ENCODE data around the gene CORO2B.

Gene CORO2B

DNA sequence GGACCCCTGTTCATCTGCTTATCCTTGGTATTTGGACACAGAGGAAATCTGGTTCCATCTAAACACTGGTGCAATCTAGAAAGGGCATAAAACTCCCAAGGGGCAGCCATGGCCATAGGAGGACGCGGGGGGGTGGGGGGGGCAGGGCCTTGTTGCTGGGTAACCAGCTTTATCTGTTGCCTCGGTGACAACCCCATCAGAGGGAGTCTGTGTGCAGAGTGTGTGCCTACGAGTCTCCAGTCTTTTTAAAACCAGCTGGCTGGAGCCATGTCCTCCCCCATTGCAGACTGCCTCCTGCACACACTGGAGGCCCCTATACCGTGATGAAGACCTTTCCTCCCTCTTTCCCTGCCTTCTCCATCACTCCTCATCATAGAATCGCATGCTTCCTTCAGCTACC lies 26.4 kb upstream of the CORO2B start:
- TF ChIP-seq EZH2phosphoT487 (conservative IDR thresholded peaks at IDR 0.05; ENCODE audit: low read length) (no peak), CTCF (IDR thresholded peaks at IDR 0.05; ENCODE audit: insufficient read depth, low read length, poor library complexity, severe bottlenecking) (no peak)
- Histone ChIP-seq H3K36me3 (ENCODE audit: low read length) (no peaks in the 10 kb centered on the region), H3K79me2 (ENCODE audit: insufficient read depth, low read length) (no peaks in the 10 kb centered on the region), H3F3A (ENCODE audit: insufficient read depth) (no peaks in the 10 kb centered on the region), H3K9me2 (replicated peaks; ENCODE audit: insufficient read depth, low read length) (no peaks in the 10 kb centered on the region), H3K4me3 (ENCODE audit: insufficient read depth, low read length, poor library complexity, severe bottlenecking) (no peak overlapping the region), H3K4me2 (ENCODE audit: low read depth, low read length, poor library complexity, severe bottlenecking) (no peak overlapping the region), H4K20me1 (ENCODE audit: low read depth, low read length) (no peaks in the 10 kb centered on the region), H3K27ac (ENCODE audit: low read depth, low read length) (no peak overlapping the region), H3K9ac (ENCODE audit: low read length) (no peak overlapping the region), H3K27me3 (ENCODE audit: low read length) (no peaks in the 10 kb centered on the region), H2AFZ (ENCODE audit: low read depth, low read length, severe bottlenecking) (no peak overlapping the region), H3K9me3 (ENCODE audit: insufficient read depth, low read length) (no peaks in the 10 kb centered on the region)

DNA sequence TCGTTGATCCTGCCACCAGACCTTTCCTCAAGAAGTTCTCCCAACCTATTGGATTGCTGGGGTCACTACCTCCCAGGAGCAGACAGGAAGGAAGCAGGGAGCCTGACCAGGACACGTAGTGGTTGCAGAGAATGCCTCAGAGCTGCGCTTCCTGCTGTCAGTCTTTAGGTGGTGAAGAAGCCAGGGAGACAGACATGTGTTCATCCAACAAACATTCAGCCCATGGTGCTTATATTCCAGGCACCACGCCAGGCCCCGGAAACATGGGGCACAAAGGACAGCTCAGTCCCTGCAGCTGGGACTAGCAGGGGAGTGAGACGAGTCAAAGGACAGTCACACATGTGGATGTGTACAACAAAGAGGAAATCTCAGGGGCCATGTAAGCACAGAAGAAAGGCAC lies 26.0 kb upstream of the CORO2B start:
- TF ChIP-seq EZH2phosphoT487 (conservative IDR thresholded peaks at IDR 0.05; ENCODE audit: low read length) (no peak), CTCF (IDR thresholded peaks at IDR 0.05; ENCODE audit: insufficient read depth, low read length, poor library complexity, severe bottlenecking) (no peak)
- Histone ChIP-seq H3K27me3 (ENCODE audit: low read length) (no peaks in the 10 kb centered on the region), H3K9ac (ENCODE audit: low read length) (no peak overlapping the region), H3K9me3 (ENCODE audit: insufficient read depth, low read length) (no peaks in the 10 kb centered on the region), H3K27ac (ENCODE audit: low read depth, low read length) (no peak overlapping the region), H2AFZ (ENCODE audit: low read depth, low read length, severe bottlenecking) (no peak overlapping the region), H3F3A (ENCODE audit: insufficient read depth) (no peaks in the 10 kb centered on the region), H3K4me2 (ENCODE audit: low read depth, low read length, poor library complexity, severe bottlenecking) (no peak overlapping the region), H4K20me1 (ENCODE audit: low read depth, low read length) (no peaks in the 10 kb centered on the region), H3K36me3 (ENCODE audit: low read length) (no peaks in the 10 kb centered on the region), H3K4me3 (ENCODE audit: insufficient read depth, low read length, poor library complexity, severe bottlenecking) (no peak overlapping the region), H3K9me2 (replicated peaks; ENCODE audit: insufficient read depth, low read length) (no peaks in the 10 kb centered on the region), H3K79me2 (ENCODE audit: insufficient read depth, low read length) (no peaks in the 10 kb centered on the region)

DNA sequence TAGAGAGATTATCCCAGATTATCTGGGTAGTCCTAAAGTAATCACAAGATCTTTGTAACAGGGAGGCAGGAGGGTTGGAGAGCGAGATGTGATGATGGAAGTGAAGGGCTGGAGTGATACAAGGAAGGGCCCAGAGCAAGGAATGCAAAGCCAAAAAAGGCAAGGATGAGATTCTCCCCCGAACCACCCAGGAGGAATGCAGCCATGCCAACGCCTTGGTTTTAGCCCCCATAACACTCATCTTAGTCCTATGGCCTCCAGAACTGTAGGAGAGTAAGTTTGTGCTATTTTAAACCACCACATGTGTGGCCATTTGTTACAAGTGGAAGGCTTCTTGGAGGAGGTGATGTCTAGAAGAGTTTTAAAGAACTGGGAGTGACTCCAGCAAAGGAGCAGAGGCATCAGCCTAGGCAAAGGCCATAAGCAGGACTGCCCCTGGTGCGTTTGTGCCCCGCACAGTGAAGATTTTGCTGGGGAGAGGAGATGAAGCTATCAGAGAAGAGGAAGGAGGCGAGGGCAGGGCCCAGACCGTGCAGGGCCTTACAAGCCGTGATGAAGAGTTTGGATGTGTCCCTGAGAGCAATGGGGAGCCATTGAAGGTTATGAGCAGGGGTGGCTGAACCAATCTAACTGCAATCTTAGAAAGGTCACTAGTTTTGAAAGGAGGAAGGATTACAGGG lies 25.3 kb upstream of the CORO2B start:
- no peaks in the 10 kb centered on the region for H4K20me1 ChIP-seq (ENCODE audit: low read depth, low read length)
- H3K4me2 ChIP-seq (ENCODE audit: low read depth, low read length, poor library complexity, severe bottlenecking): no peak overlapping the region
- H3F3A ChIP-seq (ENCODE audit: insufficient read depth): no peaks in the 10 kb centered on the region
- H3K9me2 ChIP-seq (replicated peaks; ENCODE audit: insufficient read depth, low read length): no peaks in the 10 kb centered on the region
- no peaks in the 10 kb centered on the region for H3K79me2 ChIP-seq (ENCODE audit: insufficient read depth, low read length)
- no peaks in the 10 kb centered on the region for H3K9me3 ChIP-seq (ENCODE audit: insufficient read depth, low read length)
- H2AFZ ChIP-seq (ENCODE audit: low read depth, low read length, severe bottlenecking): no peak overlapping the region
- no peaks in the 10 kb centered on the region for H3K36me3 ChIP-seq (ENCODE audit: low read length)
- no peak overlapping the region for H3K9ac ChIP-seq (ENCODE audit: low read length)
- H3K27ac ChIP-seq (ENCODE audit: low read depth, low read length): no peak overlapping the region
- no peak for TF ChIP-seq EZH2phosphoT487 (conservative IDR thresholded peaks at IDR 0.05; ENCODE audit: low read length)
- TF ChIP-seq CTCF (IDR thresholded peaks at IDR 0.05; ENCODE audit: insufficient read depth, low read length, poor library complexity, severe bottlenecking): no peak
- H3K4me3 ChIP-seq (ENCODE audit: insufficient read depth, low read length, poor library complexity, severe bottlenecking): no peak overlapping the region
- no peaks in the 10 kb centered on the region for H3K27me3 ChIP-seq (ENCODE audit: low read length)
